ENCODE data around the gene PRR5L.
A peak's percentile ranks its signal among the peaks of the same experiment; 100 is the strongest.

The PRR5L gene

DNA sequence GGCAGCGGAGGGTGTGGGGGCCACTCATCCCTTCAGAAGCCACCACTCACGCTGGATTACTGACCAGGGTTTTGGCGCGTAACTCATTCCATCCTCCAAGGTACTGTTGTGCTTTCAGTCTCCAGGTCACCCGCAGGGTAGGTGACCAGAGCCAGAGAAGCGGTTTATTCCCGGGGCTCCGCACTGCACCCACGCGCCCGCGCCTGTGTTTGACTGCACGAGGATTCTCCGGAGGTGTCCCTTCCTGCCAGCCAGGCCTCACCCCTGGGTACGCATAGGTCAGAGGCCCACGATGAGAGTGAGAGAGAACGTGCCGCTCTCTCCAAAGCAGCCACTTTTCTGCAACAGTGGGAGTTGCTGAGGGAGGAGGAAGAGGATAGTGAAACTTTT is 158.5 kb downstream of the PRR5L start:
- in situ Hi-C loops (cut with HindIII; ENCODE audit: low sequenced_read_pairs), result loop anchor here (25.0 kb wide), 1 partner anchor 642 kb away; no protein-coding TSS in a partner anchor
- no peak for DNase-seq (ENCODE audit: low read depth)
- TF ChIP-seq, protein P1, sequence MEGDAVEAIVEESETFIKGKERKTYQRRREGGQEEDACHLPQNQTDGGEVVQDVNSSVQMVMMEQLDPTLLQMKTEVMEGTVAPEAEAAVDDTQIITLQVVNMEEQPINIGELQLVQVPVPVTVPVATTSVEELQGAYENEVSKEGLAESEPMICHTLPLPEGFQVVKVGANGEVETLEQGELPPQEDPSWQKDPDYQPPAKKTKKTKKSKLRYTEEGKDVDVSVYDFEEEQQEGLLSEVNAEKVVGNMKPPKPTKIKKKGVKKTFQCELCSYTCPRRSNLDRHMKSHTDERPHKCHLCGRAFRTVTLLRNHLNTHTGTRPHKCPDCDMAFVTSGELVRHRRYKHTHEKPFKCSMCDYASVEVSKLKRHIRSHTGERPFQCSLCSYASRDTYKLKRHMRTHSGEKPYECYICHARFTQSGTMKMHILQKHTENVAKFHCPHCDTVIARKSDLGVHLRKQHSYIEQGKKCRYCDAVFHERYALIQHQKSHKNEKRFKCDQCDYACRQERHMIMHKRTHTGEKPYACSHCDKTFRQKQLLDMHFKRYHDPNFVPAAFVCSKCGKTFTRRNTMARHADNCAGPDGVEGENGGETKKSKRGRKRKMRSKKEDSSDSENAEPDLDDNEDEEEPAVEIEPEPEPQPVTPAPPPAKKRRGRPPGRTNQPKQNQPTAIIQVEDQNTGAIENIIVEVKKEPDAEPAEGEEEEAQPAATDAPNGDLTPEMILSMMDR (IDR thresholded peaks at IDR 0.05; ENCODE audit: low read depth, low read length, missing control alignments), result no peak

DNA sequence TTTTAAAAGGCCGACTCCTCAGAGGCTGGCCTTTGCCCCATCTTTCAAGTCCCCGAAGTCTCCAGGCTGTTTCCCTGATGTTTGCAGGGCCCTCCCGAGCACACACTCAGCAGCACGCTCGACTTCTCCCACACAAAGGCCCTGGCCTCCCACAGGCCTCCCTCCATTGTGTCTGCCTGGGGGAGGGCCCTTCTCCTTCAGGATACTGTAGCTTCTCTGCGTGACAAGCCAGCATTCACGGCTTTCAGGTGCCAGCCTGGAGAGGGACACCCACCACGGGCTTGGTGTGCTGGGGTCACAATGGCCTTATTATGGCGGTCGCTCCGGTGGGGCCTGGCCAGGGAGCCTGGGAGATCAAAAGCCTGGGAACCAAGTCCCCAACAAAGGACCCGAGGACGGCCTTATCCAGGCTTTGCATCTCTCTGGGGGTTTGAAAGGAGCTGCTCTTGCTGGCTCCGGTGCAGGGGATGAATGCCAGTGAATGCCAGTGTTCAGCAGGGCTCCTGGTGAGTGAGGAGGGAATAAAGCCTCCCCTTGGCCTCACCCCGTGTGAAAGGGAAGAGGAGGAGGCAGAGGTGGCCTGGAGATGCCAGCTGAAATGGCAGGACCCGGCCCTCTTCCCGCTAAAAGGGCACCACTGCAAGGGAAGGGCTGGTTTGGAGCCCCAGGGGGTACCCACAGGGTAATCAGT is 159.0 kb downstream of the PRR5L start:
- no peak overlapping the region for H3K4me3 ChIP-seq (ENCODE audit: low read depth, low read length)
- TF ChIP-seq, protein P1 (IDR thresholded peaks at IDR 0.05; ENCODE audit: low read depth, low read length, missing control alignments), result no peak
- in situ Hi-C loops (cut with HindIII; ENCODE audit: low sequenced_read_pairs), result loop anchor here (25.0 kb wide), 1 partner anchor 643 kb away; no protein-coding TSS in a partner anchor
- no peak for DNase-seq (ENCODE audit: low read depth)

More for the DNA sequence above, 158.5 kb downstream of the PRR5L start:
- H3K4me3 ChIP-seq (ENCODE audit: low read depth, low read length), result no peak overlapping the region

DNA sequence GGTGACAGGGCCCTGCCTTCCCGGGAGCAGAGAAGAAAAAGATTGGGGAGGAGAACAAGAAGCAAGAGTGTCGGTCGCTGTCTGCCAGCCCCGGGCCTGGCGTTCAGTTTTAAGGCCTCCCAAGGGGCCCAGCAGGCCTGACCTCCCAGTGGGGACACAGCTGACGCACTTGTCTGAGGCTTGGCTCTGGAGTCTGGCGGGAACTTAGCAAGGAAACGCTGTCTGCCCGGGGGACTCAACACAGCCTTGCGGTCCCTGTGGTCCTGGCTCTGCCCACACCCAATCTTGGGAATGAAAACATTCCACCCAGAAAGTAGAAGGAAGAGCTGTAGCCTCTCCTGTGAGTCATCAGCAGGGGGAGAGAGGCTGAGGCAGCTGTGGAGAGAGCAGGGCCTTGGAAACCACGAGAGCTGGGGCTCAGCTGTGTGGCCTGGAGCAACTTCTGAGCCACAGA is 159.6 kb downstream of the PRR5L start:
- TF ChIP-seq, protein P1 (IDR thresholded peaks at IDR 0.05; ENCODE audit: low read depth, low read length, missing control alignments), result no peak
- peak; percentile 99 for DNase-seq (ENCODE audit: low read depth)
- H3K4me3 ChIP-seq (ENCODE audit: low read depth, low read length), result no peak overlapping the region
- in situ Hi-C loops (cut with HindIII; ENCODE audit: low sequenced_read_pairs), result loop anchor here (25.0 kb wide), 1 partner anchor 643 kb away; no protein-coding TSS in a partner anchor

DNA sequence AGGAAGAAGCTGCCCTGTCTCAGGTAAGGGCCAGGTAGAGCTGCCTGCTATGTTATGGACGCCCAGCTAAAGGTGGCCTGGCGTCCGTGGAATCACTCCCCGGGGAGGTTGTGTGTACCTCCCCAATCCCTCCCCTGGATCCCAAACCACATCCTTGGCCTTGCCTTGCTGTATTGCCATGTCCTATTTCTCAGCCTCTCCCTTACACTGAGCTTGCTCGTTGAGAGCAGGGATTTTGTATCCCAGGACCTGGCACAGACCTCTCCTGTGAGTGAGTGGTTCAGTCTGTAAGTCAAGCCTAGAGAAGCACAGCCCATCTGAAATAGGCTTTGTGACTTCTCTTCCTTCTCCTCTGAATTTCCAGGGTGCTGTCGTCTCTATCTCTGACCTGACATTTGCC is 160.1 kb downstream of the PRR5L start:
- TF ChIP-seq, protein P1 (IDR thresholded peaks at IDR 0.05; ENCODE audit: low read depth, low read length, missing control alignments), result no peak
- in situ Hi-C loops (cut with HindIII; ENCODE audit: low sequenced_read_pairs), result loop anchor here (25.0 kb wide), 1 partner anchor 644 kb away; no protein-coding TSS in a partner anchor
- peak; percentile 65 for DNase-seq (ENCODE audit: low read depth)
- no peak overlapping the region for H3K4me3 ChIP-seq (ENCODE audit: low read depth, low read length)

DNA sequence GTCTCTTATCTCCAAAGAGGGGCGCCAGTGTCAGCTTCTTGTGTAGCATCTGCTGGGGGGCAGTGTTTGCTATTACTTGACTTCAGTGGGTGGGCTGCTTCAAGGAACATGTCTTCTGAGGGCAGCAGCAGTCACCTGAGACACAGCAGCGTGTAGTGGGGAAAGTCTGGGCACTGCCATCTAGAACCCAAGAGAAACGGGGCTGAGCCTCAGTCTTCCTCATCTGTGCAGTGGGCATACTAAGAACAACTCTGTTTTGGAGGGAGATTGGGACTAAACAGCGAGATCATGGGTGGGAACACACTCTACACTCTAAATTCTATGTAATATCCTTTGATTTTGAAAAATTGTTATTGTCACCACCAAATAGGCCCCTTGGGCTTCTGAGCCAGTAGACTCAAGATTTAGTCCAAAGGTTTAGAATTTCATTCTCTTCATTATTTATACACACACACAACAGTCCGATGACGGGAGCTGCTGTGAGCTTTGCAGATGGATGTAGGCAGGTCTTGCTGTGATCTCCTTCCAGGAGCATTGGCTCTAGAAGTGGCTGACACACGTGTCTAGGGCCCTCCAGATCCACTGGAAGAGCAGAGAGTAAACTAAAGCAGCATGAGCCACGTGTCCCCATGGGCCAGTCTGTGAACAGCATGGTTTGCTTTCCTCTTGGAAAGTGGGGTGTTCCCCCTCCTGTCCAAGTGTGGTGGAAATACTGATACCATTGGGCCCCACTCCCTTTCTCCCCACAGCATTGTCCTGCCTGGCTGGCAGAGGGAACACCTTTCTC is 162.2 kb downstream of the PRR5L start:
- no peak for DNase-seq (ENCODE audit: low read depth)
- TF ChIP-seq, protein P1 (IDR thresholded peaks at IDR 0.05; ENCODE audit: low read depth, low read length, missing control alignments), result no peak
- in situ Hi-C loops (cut with HindIII; ENCODE audit: low sequenced_read_pairs), result loop anchor here (25.0 kb wide), 1 partner anchor 646 kb away; no protein-coding TSS in a partner anchor
- no peak overlapping the region for H3K4me3 ChIP-seq (ENCODE audit: low read depth, low read length)

DNA sequence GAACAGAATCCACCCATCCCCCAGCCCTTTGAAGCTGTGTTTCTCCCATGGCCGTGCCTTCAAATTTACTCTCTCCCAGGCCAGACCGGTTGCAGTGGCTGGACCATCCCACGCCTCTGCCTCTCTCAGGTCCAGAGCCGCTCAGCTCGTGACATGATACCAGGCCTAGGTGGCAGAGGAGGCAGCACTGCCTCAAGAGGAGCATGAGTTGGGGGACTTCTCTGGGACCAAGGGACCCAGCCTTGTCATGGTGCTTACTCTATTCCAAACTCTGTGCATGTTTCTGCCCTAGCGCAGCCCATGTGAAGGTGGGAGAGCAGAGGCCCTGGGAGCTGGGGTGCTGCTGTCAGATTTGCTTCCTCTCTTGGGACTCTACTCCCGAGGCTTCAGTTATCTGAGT is 163.0 kb downstream of the PRR5L start:
- H3K4me3 ChIP-seq (ENCODE audit: low read depth, low read length), result no peak overlapping the region
- no peak for DNase-seq (ENCODE audit: low read depth)
- in situ Hi-C loops (cut with HindIII; ENCODE audit: low sequenced_read_pairs), result loop anchor here (25.0 kb wide), 1 partner anchor 647 kb away; no protein-coding TSS in a partner anchor
- TF ChIP-seq, protein P1 (IDR thresholded peaks at IDR 0.05; ENCODE audit: low read depth, low read length, missing control alignments), result no peak
